NOMO-1 treated with DMSO at 0.1 percent for 48 hours (cell line): ENCODE results near the gene PAQR7.

ENCODE experiments used
- DNase-seq: peaks from one replicate; lab custom pipeline; 2025; ENCODE audit not compliant: unreplicated experiment; lab: John Stamatoyannopoulos, UW

PAQR7 gene

DNA sequence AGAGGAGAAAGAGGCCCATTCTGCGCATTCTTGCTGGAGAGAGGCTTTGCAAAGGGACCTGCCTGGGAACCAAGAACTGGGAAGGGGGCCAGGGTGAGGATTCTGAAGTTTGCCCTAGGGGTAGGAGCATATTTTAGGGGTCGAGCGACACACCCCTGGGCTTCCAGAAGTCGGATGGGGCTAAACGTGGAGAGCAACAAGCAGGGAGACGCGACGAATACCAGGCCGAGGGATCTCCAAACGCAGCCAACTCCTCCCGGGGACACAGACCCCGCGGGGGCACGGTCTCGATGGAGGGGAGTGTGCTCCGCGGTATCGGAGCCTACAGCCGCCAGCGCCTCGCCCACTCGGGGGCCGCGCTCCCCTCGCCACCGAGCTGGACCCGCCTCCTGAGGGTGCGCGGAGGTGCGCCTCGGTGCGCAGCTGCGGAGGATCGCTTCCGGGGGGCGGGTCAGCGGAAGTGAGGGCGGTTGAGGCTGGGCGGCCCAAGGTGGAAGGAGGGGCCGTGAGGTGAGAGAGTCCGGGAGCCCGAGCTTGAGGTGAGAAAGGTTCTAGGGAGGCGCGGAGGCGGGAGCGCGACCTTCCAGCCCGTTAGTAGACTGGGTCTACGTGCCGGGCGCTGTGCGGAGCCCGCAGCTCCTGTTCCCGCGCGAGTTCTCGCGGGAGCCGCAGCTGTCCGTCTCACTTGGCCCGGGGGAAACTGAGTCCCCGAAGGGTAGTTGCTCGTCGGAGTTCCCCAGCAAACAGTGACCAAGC lies 55.8 kb downstream of the PAQR7 start, which contains the start of gene MTFR1L:
MTFR1L (plus strand) TSS at position 464 of the 756 bp plus-strand sequence. CDS start 3,151 bp downstream, outside the sequence.
- peak; percentile 73 for DNase-seq

DNA sequence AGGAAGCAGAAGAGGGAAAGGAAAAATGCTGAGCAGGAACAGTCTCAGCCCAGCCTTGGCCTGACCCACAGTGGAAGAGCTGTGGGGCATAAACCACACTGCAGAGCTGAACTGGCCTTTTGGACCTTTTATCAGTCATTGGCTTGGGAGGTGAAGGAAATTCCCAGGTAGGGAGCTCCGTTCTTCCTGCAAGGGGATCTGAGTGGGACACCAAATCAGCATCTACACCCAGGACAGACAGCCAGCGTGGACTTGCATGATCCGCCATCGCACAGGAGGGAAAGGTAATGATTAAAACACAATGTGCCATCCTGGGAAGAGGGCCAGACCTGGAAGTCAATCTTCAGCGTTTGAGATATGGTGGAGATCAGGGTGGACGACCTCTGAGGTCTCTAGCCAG lies 56.9 kb downstream of the PAQR7 start:
- no peak for DNase-seq

DNA sequence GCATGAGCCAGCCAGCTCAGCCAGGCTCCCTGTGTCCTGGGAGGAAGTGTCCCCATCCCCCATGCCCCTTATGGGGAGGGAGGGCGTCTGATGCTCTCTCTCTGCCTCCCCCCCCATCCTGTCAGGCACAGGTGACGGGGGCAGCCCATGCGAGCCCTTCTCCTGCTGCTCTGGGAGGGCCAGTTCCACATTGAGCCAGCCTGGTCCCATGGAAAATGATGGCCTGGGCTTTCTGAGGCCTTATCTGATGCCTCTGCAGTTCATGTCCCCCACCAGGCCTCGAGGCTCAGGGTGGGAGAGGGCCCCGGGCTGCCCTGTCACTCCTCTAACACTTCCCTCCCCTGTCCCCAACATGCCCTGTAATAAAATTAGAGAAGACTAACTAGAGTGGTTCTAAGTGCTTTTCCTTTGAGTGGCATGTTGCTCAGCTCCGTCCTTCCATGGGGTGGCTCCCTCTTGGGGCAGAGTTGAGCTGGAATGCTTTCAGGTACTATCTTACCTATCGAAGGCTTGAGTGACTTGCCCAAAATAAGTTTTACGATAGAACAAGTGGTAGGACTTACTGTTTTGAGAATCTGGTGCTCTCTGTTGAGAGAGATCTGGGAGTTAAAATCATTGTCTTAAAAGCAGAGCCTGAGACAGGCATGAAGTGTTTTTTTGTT lies 57.5 kb downstream of the PAQR7 start:
- DNase-seq: no peak

DNA sequence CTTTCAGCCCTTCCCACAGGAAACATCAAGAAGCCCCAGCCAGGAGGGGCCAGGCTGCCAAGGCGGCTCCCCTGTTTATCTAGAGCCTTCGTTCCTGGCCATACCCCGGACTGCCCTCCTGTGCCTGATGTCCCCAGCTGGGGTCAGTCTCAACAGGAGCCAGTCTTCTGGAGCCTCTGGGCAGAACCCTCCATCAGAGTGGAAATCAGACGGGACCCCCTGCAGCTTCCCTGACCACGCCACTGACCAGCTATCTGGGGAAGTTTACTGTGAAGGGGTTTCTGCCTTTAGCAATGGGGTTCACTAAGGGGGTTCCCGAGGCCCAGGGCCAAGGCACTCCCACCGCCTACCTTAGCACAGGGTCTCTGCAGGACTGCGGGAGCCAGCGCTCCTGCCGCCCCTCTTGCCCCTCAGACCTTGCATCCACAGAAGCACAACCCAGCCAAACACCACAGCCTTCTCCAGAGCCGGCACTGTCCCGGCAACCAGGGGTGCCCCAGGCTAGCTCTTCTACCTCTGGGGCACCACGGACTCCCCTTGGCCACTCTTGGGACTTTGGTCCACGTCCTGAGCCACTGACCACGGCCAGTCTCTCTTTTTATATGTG lies 59.3 kb downstream of the PAQR7 start:
- no peak for DNase-seq

- no peak for DNase-seq
Measured at GRCh38 chr1:25815208-25816111, 60.0 kb downstream of the PAQR7 start.

DNA sequence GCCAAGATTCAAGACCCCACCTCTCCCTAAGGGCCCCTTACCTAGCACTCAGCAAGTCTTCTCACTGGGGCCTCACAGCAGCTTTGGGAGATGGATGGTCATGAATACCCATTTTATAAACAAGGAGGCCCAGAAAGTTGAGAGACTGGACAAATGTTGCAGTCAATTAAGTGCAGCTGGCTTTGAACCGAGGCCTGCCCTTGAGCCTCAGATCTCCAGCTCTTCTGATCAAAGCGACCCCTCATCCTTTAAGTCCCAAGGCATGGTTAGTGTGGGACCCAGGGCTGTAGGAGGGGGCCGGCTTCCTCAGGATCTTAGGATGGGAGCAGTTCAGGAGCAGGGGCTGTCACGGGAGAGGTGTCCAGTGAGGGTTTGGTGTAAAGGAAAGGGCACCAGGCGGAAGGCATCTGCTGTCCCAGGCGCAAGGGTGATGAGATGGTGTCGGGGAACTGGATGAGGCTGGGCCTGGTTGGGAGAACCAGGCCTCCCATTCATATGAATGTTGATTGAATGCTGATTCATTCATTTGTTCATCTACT lies 60.9 kb downstream of the PAQR7 start:
- DNase-seq: no peak

GRCh38 chr1:25813734-25814471 lies 61.6 kb downstream of the PAQR7 start:
- no peak for DNase-seq

DNA sequence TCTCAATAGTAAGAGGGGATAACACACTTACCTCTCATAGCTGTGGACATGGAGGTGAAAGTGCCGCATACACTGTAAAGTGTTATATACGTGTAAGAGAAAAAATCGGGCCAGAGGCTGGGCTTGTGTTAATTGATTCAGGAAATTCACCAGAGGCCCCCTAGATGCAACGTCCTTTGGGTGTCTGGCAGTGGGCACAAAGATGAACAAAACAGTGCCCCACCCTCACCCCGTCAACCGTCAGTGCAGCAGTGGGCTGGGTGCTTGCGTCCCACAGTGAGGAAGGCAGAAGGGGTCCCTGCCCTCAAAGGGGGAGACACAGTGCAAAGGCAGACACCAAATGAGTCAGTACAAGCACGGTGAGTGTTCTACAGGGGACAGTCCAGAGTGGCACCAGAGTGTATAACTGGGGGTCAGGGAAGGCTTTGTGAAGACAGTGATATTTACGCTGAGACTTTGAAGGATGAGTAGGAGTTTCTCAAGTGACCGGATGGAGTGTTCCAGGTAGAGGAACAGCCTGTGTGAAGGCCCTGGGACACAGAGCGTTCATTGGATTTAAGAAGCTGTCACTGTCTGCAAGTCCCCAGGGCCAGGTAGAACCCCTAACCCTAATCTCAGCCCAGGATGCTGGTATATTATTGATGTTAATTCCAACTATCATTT lies 62.3 kb downstream of the PAQR7 start:
- DNase-seq: no peak
